ENCODE measurements around the gene SERPINA5.
A peak's percentile ranks its signal among the peaks of the same experiment; 100 is the strongest.
"Not testable (repeated sequence)": the region's sequence is repeated elsewhere in the genome, so short reads cannot be mapped to it uniquely, and the experiment has no call there.

Gene SERPINA5

GRCh38 chr14:94574336-94574735 lies 6.9 kb upstream of the SERPINA5 start:
- no peak overlapping the region for H3K4me3 ChIP-seq (replicated peaks; ENCODE audit: low read depth, low read length)
- no peak for DNase-seq (ENCODE audit: low read depth)
- TF ChIP-seq, protein P1, sequence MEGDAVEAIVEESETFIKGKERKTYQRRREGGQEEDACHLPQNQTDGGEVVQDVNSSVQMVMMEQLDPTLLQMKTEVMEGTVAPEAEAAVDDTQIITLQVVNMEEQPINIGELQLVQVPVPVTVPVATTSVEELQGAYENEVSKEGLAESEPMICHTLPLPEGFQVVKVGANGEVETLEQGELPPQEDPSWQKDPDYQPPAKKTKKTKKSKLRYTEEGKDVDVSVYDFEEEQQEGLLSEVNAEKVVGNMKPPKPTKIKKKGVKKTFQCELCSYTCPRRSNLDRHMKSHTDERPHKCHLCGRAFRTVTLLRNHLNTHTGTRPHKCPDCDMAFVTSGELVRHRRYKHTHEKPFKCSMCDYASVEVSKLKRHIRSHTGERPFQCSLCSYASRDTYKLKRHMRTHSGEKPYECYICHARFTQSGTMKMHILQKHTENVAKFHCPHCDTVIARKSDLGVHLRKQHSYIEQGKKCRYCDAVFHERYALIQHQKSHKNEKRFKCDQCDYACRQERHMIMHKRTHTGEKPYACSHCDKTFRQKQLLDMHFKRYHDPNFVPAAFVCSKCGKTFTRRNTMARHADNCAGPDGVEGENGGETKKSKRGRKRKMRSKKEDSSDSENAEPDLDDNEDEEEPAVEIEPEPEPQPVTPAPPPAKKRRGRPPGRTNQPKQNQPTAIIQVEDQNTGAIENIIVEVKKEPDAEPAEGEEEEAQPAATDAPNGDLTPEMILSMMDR (IDR thresholded peaks at IDR 0.05; ENCODE audit: low read length, missing control alignments), result no peak

DNA sequence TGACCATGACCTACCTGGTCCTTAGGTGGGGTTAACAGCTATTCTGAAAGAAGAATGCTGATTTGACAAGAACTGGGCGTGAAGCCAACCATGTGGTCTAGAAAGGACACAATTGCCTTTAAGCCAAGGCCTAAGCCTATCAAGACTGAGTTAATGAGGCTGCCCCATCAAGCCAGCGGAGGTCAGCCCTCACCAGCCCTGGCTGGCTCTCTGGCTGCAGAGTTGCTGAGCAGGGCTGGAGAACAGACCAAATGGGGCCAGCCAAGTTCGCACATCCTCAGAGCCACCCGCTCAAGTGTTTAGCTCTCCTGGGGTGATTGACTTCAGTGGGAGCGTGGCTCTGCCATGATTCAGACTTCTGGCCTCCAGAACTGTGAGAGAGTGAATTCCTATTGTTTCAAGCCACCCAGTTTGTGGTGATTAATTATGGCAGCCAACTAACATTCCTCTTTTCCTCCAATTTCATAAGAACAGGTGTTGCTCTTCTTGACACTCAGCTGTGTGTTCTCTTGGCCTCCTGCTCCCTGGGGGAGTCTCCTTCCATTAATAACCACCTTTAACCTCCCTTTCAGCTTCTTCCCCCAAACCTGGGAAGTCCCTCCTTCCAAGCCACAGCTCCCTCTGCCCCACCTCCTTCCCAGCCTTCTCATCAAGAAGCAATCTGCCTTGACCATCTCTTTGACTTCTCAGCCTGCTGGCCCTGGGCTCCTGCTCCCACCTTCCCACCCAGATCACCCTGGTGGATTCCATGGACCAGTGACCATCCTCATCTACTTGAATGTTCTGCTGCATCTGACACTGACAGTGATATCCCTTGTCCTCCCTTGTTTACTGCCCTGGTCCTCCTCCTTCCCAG lies 5.3 kb upstream of the SERPINA5 start:
- H3K4me3 ChIP-seq (replicated peaks; ENCODE audit: low read depth, low read length), result no peak overlapping the region
- DNase-seq (ENCODE audit: low read depth), result peak; percentile 68
- TF ChIP-seq, protein P1 (IDR thresholded peaks at IDR 0.05; ENCODE audit: low read length, missing control alignments), result no peak

- not testable (repeated sequence) for H3K4me3 ChIP-seq (replicated peaks; ENCODE audit: low read depth, low read length); DNase-seq (ENCODE audit: low read depth)
These were observed 3.8 kb upstream of the SERPINA5 start for GRCh38 chr14:94577472-94577871.

GRCh38 chr14:94578712-94579111 lies 2.5 kb upstream of the SERPINA5 start:
- no peak for DNase-seq (ENCODE audit: low read depth)
- TF ChIP-seq, protein P1 (IDR thresholded peaks at IDR 0.05; ENCODE audit: low read length, missing control alignments), result no peak
- no peak overlapping the region for H3K4me3 ChIP-seq (replicated peaks; ENCODE audit: low read depth, low read length)

GRCh38 chr14:94582199-94582750 lies 1.0 kb downstream of the SERPINA5 start:
- DNase-seq (ENCODE audit: low read depth), result no peak
- H3K4me3 ChIP-seq (replicated peaks; ENCODE audit: low read depth, low read length), result no peak overlapping the region
- TF ChIP-seq, protein P1 (IDR thresholded peaks at IDR 0.05; ENCODE audit: low read length, missing control alignments), result no peak

- no peak overlapping the region for H3K4me3 ChIP-seq (replicated peaks; ENCODE audit: low read depth, low read length)
- TF ChIP-seq, protein P1 (IDR thresholded peaks at IDR 0.05; ENCODE audit: low read length, missing control alignments), result no peak
- no peak for DNase-seq (ENCODE audit: low read depth)
These were observed 1.6 kb downstream of the SERPINA5 start for GRCh38 chr14:94582851-94583250.

GRCh38 chr14:94583557-94583956 lies 2.3 kb downstream of the SERPINA5 start:
- no peak overlapping the region for H3K4me3 ChIP-seq (replicated peaks; ENCODE audit: low read depth, low read length)
- no peak for DNase-seq (ENCODE audit: low read depth)
- TF ChIP-seq, protein P1 (IDR thresholded peaks at IDR 0.05; ENCODE audit: low read length, missing control alignments), result no peak
